Measurements from ENCODE around the gene SLC17A4. TPM values are rescaled to one million over a fixed set of nuclear protein-coding genes. Genes with fewer than 3 reads are reported as not detected.

Gene SLC17A4
- total and polyA plus RNA-seq, 2 donors (not counting 3 experiments of a cell fraction or from before 2014, with no cell fraction given): not detected

DNA sequence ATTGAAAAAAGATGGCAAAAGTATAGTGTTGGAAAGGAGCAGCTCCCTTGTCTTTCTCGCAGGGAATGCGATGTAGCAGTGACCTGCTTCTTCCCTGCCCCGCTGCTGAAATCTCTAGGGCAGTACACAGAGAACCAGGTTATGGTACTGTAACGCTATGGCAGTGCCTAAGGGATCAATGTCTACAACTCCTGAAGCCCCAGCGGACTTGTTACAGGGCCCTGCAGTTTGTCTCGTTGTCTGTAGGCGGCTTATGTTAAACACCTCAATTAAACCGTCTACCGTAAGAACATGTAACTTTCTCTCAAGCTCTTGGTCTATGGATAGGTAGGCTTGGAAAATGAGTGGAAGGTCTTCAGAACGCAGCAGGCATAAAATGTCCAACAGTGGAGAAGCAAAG is 44.8 kb upstream of the SLC17A4 start:
- no TSS peak for BruUV-seq (replicated peaks)
- Histone ChIP-seq H2AFZ (ENCODE audit: low read depth, low read length) (no peak overlapping the region), H3K4me3 (replicated peaks in 1 of 3; ENCODE audit: insufficient read depth in 1 of 3, low read depth in 1 of 3, low read length in 3 of 3) (no peak overlapping the region), H3K27ac (ENCODE audit: insufficient read depth, low read depth, low read length) (no peak overlapping the region), H3K9me3 (replicated peaks; ENCODE audit: control insufficient read depth, insufficient read depth, low read length) (no peaks in the 10 kb centered on the region), H3K79me2 (ENCODE audit: control insufficient read depth, insufficient read depth, low read length) (no peaks in the 10 kb centered on the region), H3K9ac (replicated peaks; ENCODE audit: extremely low read depth, insufficient read depth, low read length) (no peak overlapping the region), H3K36me3 (ENCODE audit: control insufficient read depth in 2 of 2, extremely low read depth in 1 of 2, insufficient read depth in 2 of 2, low read length in 2 of 2) (no peaks in the 10 kb centered on the region), H3K4me1 (ENCODE audit: control insufficient read depth, extremely low read depth, insufficient read depth, low read length) (peaks cover 12% of the 10 kb centered on the region), H3K9me1 (replicated peaks; ENCODE audit: control insufficient read depth, extremely low read depth, insufficient read depth, low read length) (no peaks in the 10 kb centered on the region), H3K27me3 (ENCODE audit: control insufficient read depth in 2 of 2, insufficient read depth in 2 of 2, low read length in 2 of 2) (no peaks in the 10 kb centered on the region), H3K4me2 (ENCODE audit: insufficient read depth, low read length) (no peak overlapping the region), H4K20me1 (replicated peaks; ENCODE audit: control insufficient read depth, extremely low read depth, insufficient read depth, low read length) (no peaks in the 10 kb centered on the region)
- ChIA-PET CTCF (interaction anchor here (4.3 kb wide), 1 partner anchor 10 kb away, joined by 39 read pairs; no protein-coding TSS in a partner anchor), POLR2A (no interaction called here)
- intact Hi-C loops (cut with micrococcal nuclease): loop anchor here (10.0 kb wide), 1 partner anchor 435 kb away; the partner anchor contains the start of gene CARMIL1
- dilution Hi-C loops (cut with MboI; ENCODE audit: extremely low pct_ligation_motif_present, low sequenced_read_pairs): no loop called here
- TF ChIP-seq POLR2A (IDR thresholded peaks at IDR 0.05; ENCODE audit: low read depth, low read length): no peak
- no peak for TF ChIP-seq MYC (IDR thresholded peaks at IDR 0.05; ENCODE audit: low read depth, low read length)
- TF ChIP-seq, protein P1, sequence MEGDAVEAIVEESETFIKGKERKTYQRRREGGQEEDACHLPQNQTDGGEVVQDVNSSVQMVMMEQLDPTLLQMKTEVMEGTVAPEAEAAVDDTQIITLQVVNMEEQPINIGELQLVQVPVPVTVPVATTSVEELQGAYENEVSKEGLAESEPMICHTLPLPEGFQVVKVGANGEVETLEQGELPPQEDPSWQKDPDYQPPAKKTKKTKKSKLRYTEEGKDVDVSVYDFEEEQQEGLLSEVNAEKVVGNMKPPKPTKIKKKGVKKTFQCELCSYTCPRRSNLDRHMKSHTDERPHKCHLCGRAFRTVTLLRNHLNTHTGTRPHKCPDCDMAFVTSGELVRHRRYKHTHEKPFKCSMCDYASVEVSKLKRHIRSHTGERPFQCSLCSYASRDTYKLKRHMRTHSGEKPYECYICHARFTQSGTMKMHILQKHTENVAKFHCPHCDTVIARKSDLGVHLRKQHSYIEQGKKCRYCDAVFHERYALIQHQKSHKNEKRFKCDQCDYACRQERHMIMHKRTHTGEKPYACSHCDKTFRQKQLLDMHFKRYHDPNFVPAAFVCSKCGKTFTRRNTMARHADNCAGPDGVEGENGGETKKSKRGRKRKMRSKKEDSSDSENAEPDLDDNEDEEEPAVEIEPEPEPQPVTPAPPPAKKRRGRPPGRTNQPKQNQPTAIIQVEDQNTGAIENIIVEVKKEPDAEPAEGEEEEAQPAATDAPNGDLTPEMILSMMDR (IDR thresholded peaks at IDR 0.05; ENCODE audit: extremely low read depth in 1 of 2, insufficient read depth in 1 of 2, low read depth in 1 of 2, low read length in 2 of 2): no peak
- TF ChIP-seq FOS (IDR thresholded peaks at IDR 0.05; ENCODE audit: borderline replicate concordance, insufficient read depth, low read length): no peak
- TF ChIP-seq EZH2 (IDR thresholded peaks at IDR 0.05; ENCODE audit: borderline replicate concordance, low read depth, low read length, severe bottlenecking): no peak
- TF ChIP-seq POLR2AphosphoS5 (IDR thresholded peaks at IDR 0.05; ENCODE audit: insufficient read depth, low read depth, low read length): no peak
- no peak for TF ChIP-seq JUN (IDR thresholded peaks at IDR 0.05; ENCODE audit: borderline replicate concordance, insufficient read depth, insufficient read length, low read depth)
- TF ChIP-seq, protein P2, sequence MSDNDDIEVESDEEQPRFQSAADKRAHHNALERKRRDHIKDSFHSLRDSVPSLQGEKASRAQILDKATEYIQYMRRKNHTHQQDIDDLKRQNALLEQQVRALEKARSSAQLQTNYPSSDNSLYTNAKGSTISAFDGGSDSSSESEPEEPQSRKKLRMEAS (IDR thresholded peaks at IDR 0.05; ENCODE audit: insufficient read depth, insufficient read length): no peak
- no peak for TF ChIP-seq GATA2 (IDR thresholded peaks at IDR 0.05; ENCODE audit: insufficient read depth, insufficient read length, low read depth, low read length)
- DNase-seq (ENCODE audit: low read depth, low spot score) (no peak), FAIRE-seq (no peak)
